T-helper 17 cell (primary cell): Measurements from ENCODE around the gene TDRD9. TPM values are rescaled to one million over a fixed set of nuclear protein-coding genes. Genes with fewer than 3 reads are reported as not detected.

ENCODE experiments used
- ATAC-seq: fragments of 150-1000 bp; cut with Tn5 transposase; 2 replicates; pipeline ENCODE4 v1.10.0; 2021; ENCODE audit warnings: mild to moderate bottlenecking, moderate library complexity
- DNase-seq, 3 donors: peaks; one replicate each; pipeline versions ENCODE4 v3.0.0 to v3.0.0-alpha.2; 2020 to 2021
- H3K9me3 ChIP-seq: one replicate; pipeline ENCODE4 v1.7.0; 2013; ENCODE audit warnings: low read length, mild to moderate bottlenecking; ENCODE audit not compliant: control insufficient read depth, poor library complexity, severe bottlenecking
- H3K27ac Mint-ChIP-seq: one replicate; pipeline ENCODE4 v1.8.0; 2022; ENCODE audit warnings: mild to moderate bottlenecking, moderate library complexity, mixed read lengths
- H3K27me3 Mint-ChIP-seq: one replicate; pipeline ENCODE4 v1.8.0; 2022; ENCODE audit warnings: mixed read lengths
- H3K36me3 Mint-ChIP-seq: one replicate; pipeline ENCODE4 v1.8.0; 2022; ENCODE audit warnings: low read depth, mixed read lengths
- H3K4me1 Mint-ChIP-seq: one replicate; pipeline ENCODE4 v1.8.0; 2022; ENCODE audit warnings: mild to moderate bottlenecking, mixed read lengths
- H3K4me3 Mint-ChIP-seq: one replicate; pipeline ENCODE4 v1.8.0; 2022; ENCODE audit warnings: mild to moderate bottlenecking, moderate library complexity, mixed read lengths
- total RNA-seq, 4 donors: library from RNA in 2 of 4; stranded (reverse) in 2 of 4; gene quantifications; one replicate each; pipeline ENCODE4 v1.2.3 and lab custom pipeline; 2022 to 2026

TDRD9 gene
- total RNA-seq, 2 donors from 2014 or later, result 1.0 TPM; not detected in 1

DNA sequence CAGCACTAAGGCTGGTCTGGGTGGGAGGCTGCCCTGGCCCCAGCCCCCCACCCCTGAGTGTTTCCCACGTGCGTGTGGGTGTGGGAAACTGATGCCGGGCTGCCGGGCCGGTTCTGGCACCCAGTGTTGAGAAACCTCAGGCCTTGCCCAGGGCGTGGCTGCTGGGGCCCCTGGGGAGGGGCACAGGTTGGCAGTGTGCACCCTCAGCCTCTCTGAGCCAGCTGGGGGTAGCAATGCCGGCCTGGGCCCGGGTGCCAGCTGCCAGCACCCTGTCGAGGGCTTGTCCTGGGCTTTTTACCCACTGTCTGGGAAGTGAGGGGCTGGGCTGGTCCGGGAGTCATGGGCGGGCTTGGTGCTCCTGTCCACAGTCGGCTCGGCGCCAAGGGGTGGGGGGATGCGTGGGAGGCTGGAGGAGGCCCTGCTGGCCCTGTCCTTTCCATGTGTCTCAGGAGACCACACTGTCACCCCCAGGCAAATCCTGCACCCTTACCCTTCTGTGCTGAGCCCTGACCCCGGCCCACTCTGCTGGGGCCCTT, 172.9 kb downstream of the TDRD9 start:
- no peak overlapping the region for H3K27ac Mint-ChIP-seq
- no peaks in the 10 kb centered on the region for H3K9me3 ChIP-seq
- H3K27me3 Mint-ChIP-seq, result no peaks in the 10 kb centered on the region
- no peak for ATAC-seq
- no peaks in the 10 kb centered on the region for H3K36me3 Mint-ChIP-seq
- no peak for DNase-seq
- no peaks in the 10 kb centered on the region for H3K4me1 Mint-ChIP-seq
- no peak overlapping the region for H3K4me3 Mint-ChIP-seq

- Mint-ChIP-seq H3K4me1 (no peaks in the 10 kb centered on the region), H3K4me3 (no peak overlapping the region), H3K27ac (no peak overlapping the region), H3K27me3 (no peaks in the 10 kb centered on the region), H3K36me3 (no peaks in the 10 kb centered on the region)
- no peak for DNase-seq
- no peaks in the 10 kb centered on the region for H3K9me3 ChIP-seq
- ATAC-seq, result no peak
Measured at GRCh38 chr14:104101651-104102281, 173.5 kb downstream of the TDRD9 start.

Other genes starting within 250 kb of the TDRD9 start
- 1 to 10 TPM; 6.9 to 8.3 TPM for gene XRCC3, start 213.0 kb upstream of the TDRD9 start, total RNA-seq
- gene ZFYVE21, start 212.6 kb upstream of the TDRD9 start, total RNA-seq, result 1 to 10 TPM; 9.1 to 9.5 TPM
- gene PPP1R13B, start 80.9 kb upstream of the TDRD9 start, total RNA-seq, result 10 to 100 TPM; 18.2 to 22.6 TPM
- under 1 TPM in 1 of 2 donors, not detected in 1; 0.86 TPM for gene RD3L, start 14.1 kb downstream of the TDRD9 start, total RNA-seq
- not detected for gene ASPG, start 157.2 kb downstream of the TDRD9 start, total RNA-seq
- 1 to 10 TPM; 3.9 to 4.7 TPM for gene KIF26A, start 210.1 kb downstream of the TDRD9 start, total RNA-seq